Spleen (tissue), 13 donors: ENCODE measurements around the gene COX4I1. TPM values are rescaled to one million over a fixed set of nuclear protein-coding genes. Genes with fewer than 3 reads are reported as not detected.

Experiments
- DNase-seq: peaks from one replicate; pipeline ENCODE4 v3.0.0-alpha.2; 2020
- H3K27ac ChIP-seq, 8 donors: fragments of 200-600 bp; sonication (generic) in 7 of 8; 1 replicate in 4 of 8; 2 replicates in 4 of 8; pipeline versions ENCODE4 v1.5.0 to v1.8.0; 2016 to 2021; ENCODE audit warnings: inconsistent platforms in 4 of 8, mild to moderate bottlenecking in 4 of 8, moderate library complexity in 1 of 8
- H3K27me3 ChIP-seq, 7 donors: fragments of 200-600 bp; sonication (generic) in 6 of 7; replicated peaks in 1 of 7; 1 replicate in 4 of 7; 2 replicates in 3 of 7; pipeline versions ENCODE4 v1.5.0 to v1.8.0; 2016 to 2021; ENCODE audit warnings: inconsistent platforms in 3 of 7, mild to moderate bottlenecking in 1 of 7
- H3K36me3 ChIP-seq, 6 donors: fragments of 200-600 bp; sonication (generic) in 5 of 6; 1 replicate in 4 of 6; 2 replicates in 2 of 6; pipeline versions ENCODE4 v1.5.0 to v1.8.0; 2016 to 2021; ENCODE audit warnings: inconsistent platforms in 2 of 6
- H3K4me1 ChIP-seq, 6 donors: fragments of 200-600 bp; sonication (generic) in 5 of 6; 1 replicate in 3 of 6; 2 replicates in 3 of 6; pipeline versions ENCODE4 v1.5.0 to v1.8.0; 2016 to 2021; ENCODE audit warnings: inconsistent platforms in 3 of 6
- H3K4me3 ChIP-seq, 8 donors: fragments of 200-600 bp; sonication (generic) in 7 of 8; 1 replicate in 4 of 8; 2 replicates in 4 of 8; pipeline versions ENCODE4 v1.5.0 to v1.8.0; 2016 to 2021; ENCODE audit warnings: inconsistent platforms in 4 of 8, mild to moderate bottlenecking in 4 of 8, moderate library complexity in 2 of 8
- H3K9me3 ChIP-seq, 8 donors: fragments of 200-600 bp; sonication (generic) in 7 of 8; 1 replicate in 4 of 8; 2 replicates in 4 of 8; pipeline versions ENCODE4 v1.5.0 to v1.8.0; 2016 to 2021; ENCODE audit warnings: inconsistent platforms in 4 of 8
- POLR2A ChIP-seq, 3 donors: fragments of 450-650 bp; IDR thresholded peaks; one replicate each; pipeline ENCODE4 v1.5.1; 2017; ENCODE audit warnings: antibody characterized with exemption in 3 of 3, mild to moderate bottlenecking in 1 of 3
- POLR2AphosphoS5 ChIP-seq, 3 donors: sonication (generic); formaldehyde crosslinking; IDR thresholded peaks; one replicate each; pipeline ENCODE4 v1.5.1; 2017; ENCODE audit warnings: antibody characterized with exemption in 3 of 3
- WGBS, 5 donors: extraction: QIAGEN DNeasy Blood & Tissue Kit in 3 of 5; methylation state at CpG; one replicate each; pipeline versions ENCODE4 v1.1.5 to v1.1.7; 2013 to 2018; 5-methylcytosine and 5-hydroxymethylcytosine counted together
- intact Hi-C: fragments of 100-400 bp; cut with DNase I; formaldehyde crosslinking; loops from one replicate; pipeline ENCODE4 v1.15.0; 2023; ENCODE audit warnings: low total_unique reads
- long read RNA-seq, 2 donors: transcript quantifications; one replicate each; lab custom pipeline, GENCODE V29; 2026
- polyA plus RNA-seq, 3 donors: library from polyadenylated mRNA; stranded (reverse); fragments of 200-250 nt; gene quantifications; one replicate each; pipeline ENCODE4 v1.2.1, GENCODE V29; 2013
- total RNA-seq, 7 donors: library from RNA; depleted of rRNA in 3 of 7; stranded (reverse); fragments of >200 nt in 3 of 7; fragmentation: NEBNext Ultra II Directional in 4 of 7; extraction: Animal tissue kit (Norgen Biotek cat#: 25700) in 4 of 7; gene quantifications; one replicate each; pipeline versions ENCODE4 v1.1.0 to v1.2.1, GENCODE V29; 2016 to 2021
- TF ChIP-seq, protein P1 (sequence below), 11 experiments: fragments of 200-600 bp in 7 of 11; fragments of 450-650 bp in 4 of 11; sonication (generic) in 4 of 11; IDR thresholded peaks in 8 of 11; conservative IDR thresholded peaks in 3 of 11; 1 replicate in 7 of 11; 2 replicates in 4 of 11; pipeline versions ENCODE4 v1.4.0 to v1.8.0; 2016 to 2021; ENCODE audit warnings: antibody characterized with exemption in 11 of 11, inconsistent platforms in 4 of 11, mild to moderate bottlenecking in 1 of 11
- donor health status: healthy with polysubstance abuse.
- donor health status: DM: no; HTN: no; CAD: no; lungs with moderate emphysema.
- donor health status: DM: no; HTN: no; CAD: no.
- donor health status: Bipolar disorder and iron deficiency.
- donor health status: healthy.
- donor health status: DM: no; HTN: no; CAD: no.
- donor health status: DM: yes; HTN: yes; CAD: no.

The COX4I1 gene
- total RNA-seq, result 100 to 1,000 TPM; 348 to 464 (median 412) TPM
- 1,000 to 10,000 TPM in 2 of 3 donors, 100 to 1,000 TPM in 1; 904 to 1,132 (median 1,034) TPM for polyA plus RNA-seq
- long read RNA-seq, donor 1, transcript COX4I1-217 (1 exons, 3,946 nt), result minor isoform, 20 of 344 reads
- long read RNA-seq, donor 1, transcript COX4I1-201 (5 exons, 708 nt), result major isoform, 256 of 344 reads
- long read RNA-seq, donor 1, transcript COX4I1-215 (3 exons, 2,271 nt), result minor isoform, 5 of 344 reads
- long read RNA-seq, donor 1, partial matches to known transcripts, result 48 of 344 reads
- long read RNA-seq, donor 1, other reads (novel, unspliced or antisense), result 11 of 344 reads
- long read RNA-seq, donor 2, transcript COX4I1-201 (5 exons, 708 nt), result major isoform, 228 of 274 reads
- long read RNA-seq, donor 2, transcript COX4I1-217 (1 exons, 3,946 nt), result minor isoform, 7 of 274 reads
- long read RNA-seq, donor 2, partial matches to known transcripts, result 24 of 274 reads
- long read RNA-seq, donor 2, other reads (novel, unspliced or antisense), result 7 of 274 reads

DNA sequence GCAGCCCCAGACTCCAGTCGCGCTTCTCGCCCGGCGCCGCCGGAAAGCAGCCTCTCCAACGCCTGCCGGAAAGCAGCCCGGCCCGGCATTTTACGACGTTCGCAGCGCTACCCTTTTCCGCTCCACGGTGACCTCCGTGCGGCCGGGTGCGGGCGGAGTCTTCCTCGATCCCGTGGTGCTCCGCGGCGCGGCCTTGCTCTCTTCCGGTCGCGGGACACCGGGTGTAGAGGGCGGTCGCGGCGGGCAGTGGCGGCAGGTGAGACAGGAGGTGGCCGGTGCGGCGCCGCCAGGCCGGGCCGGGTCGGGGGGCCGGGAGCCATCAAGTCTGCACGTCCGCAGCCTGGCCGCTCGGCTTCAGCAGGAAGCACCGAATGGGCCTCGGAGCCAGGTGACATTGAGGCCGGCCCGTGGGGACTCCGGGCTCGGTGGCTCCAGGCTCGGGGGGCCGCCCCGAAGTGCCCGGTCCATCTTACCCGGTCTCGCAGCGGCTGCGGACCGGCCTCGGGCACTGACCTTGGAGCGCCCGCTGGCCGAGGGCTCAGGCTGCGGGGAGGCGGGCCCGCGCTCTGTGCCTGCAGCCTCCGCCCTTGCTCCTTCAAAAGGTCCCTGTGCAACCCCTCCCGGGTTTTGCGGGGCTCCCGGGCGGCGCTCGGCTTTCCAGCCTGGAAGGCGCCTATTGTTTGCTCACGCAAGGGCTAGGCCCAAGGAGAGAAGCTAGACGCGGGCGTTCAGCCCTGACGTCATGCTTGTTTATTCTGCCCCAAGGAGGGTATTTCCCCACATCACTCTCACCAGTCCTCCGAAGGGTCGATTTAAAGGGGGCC is at the start of gene COX4I1, which contains the start of gene EMC8:
Gene COX4I1, plus strand, starts transcription at position 199 of the 824 bp plus-strand sequence. CDS start 1,511 bp downstream, outside the sequence.
Gene EMC8, minus strand, starts transcription at position 48 of the 824 bp plus-strand sequence. CDS start 249 bp downstream, outside the sequence.
- peak; percentile 99 for DNase-seq
- 0% methylated on average over 3 to 87 of the region's 87 CpGs for WGBS, 5 donors
- peaks cover 24 to 85% (median 55%) of the 10 kb centered on the region in 6 donors for H3K4me1 ChIP-seq
- peak in 1 of 3 donors; percentile 40 for TF ChIP-seq POLR2A (IDR thresholded peaks at IDR 0.05)
- TF ChIP-seq, protein P1, sequence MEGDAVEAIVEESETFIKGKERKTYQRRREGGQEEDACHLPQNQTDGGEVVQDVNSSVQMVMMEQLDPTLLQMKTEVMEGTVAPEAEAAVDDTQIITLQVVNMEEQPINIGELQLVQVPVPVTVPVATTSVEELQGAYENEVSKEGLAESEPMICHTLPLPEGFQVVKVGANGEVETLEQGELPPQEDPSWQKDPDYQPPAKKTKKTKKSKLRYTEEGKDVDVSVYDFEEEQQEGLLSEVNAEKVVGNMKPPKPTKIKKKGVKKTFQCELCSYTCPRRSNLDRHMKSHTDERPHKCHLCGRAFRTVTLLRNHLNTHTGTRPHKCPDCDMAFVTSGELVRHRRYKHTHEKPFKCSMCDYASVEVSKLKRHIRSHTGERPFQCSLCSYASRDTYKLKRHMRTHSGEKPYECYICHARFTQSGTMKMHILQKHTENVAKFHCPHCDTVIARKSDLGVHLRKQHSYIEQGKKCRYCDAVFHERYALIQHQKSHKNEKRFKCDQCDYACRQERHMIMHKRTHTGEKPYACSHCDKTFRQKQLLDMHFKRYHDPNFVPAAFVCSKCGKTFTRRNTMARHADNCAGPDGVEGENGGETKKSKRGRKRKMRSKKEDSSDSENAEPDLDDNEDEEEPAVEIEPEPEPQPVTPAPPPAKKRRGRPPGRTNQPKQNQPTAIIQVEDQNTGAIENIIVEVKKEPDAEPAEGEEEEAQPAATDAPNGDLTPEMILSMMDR (IDR thresholded peaks at IDR 0.05 in 8 of 11, conservative IDR thresholded peaks at IDR 0.05 in 3 of 11), result peak in 4 of 11 experiments; percentile 2 to 43 (median 16)
- peak; percentile 94 to 98 (median 97) for TF ChIP-seq POLR2AphosphoS5 (IDR thresholded peaks at IDR 0.05)
- H3K27ac ChIP-seq, result peak within 1 kb of the TSS; percentile 83 to 94 (median 91)
- H3K36me3 ChIP-seq, result peaks cover 0 to 64% (median 45%) of the 10 kb centered on the region in 6 donors
- intact Hi-C loops, result no loop called here
- H3K9me3 ChIP-seq, result no peaks in the 10 kb centered on the region
- H3K4me3 ChIP-seq, result peak within 1 kb of the TSS; percentile 72 to 100 (median 96)
- no peaks in the 10 kb centered on the region for H3K27me3 ChIP-seq

DNA sequence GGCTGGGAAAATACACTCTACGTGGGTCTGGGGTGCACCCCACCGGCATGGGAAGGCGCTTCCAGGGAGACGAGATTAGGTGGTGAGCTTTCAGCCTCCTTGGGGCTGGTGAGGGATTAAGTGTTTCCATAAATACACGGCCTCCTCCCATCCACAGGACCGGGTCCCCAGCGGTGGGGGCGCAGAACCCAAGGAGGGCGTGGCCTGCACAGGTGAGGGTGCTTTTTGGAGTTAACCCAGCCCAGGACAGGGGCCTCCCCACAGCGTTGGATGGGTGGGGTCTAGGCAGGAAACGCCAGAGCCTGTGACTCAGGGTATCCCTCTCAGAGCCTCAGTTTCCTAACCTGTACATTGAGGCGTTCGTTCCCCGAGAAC is 49.7 kb upstream of the COX4I1 start:
- Histone ChIP-seq H3K27me3 (peaks cover 0 to 51% (median 15%) of the 10 kb centered on the region in 7 donors), H3K27ac (peak overlapping the region in 4 of 8 donors; percentile 70 to 87 (median 77)), H3K4me1 (peaks cover 28 to 90% (median 79%) of the 10 kb centered on the region in 6 donors), H3K9me3 (no peaks in the 10 kb centered on the region), H3K4me3 (peak overlapping the region; percentile 52 to 82 (median 69)), H3K36me3 (no peaks in the 10 kb centered on the region)
- no peak for DNase-seq
- intact Hi-C loops, result no loop called here
- TF ChIP-seq POLR2A (IDR thresholded peaks at IDR 0.05) (no peak), POLR2AphosphoS5 (IDR thresholded peaks at IDR 0.05) (no peak)
- TF ChIP-seq, protein P1 (IDR thresholded peaks at IDR 0.05 in 8 of 11, conservative IDR thresholded peaks at IDR 0.05 in 3 of 11), result no peak
- 29 to 38% (median 30%) methylated on average over 6 to 14 of the region's 14 CpGs for whole genome bisulfite sequencing, 5 donors

DNA sequence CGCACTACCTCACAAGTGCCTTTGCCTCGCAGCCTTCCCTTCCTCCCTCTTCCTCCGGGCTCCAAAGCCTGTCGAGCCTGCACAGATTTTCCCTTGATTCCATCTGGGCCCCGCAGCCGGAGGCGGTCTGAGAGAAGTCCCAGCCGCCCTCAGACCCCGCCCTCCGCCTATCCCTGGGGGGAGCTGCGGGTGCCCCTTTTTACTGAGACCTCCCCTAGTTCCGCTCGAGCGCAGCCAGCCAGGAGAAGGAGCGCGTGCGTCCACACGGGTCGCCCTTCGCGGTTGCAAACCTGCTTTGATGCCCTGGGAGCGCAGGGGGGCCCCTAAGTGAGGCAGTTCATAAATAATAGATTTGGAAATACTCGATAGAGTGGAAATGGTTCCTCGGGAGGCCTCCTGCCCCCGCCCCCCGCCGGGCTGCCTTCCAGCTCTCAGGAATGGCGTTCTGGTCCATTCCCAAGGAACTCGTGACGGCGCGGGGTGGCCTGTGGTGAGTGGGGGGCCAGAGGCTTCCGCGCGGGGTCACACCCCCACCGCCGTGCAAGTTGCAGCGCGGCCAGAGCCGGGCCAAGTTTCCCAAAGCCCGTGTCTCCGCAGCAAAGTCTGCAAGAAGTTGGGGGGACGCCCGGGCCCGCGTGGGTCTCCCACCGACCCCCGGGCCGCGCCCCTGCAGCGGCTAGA is 49.2 kb upstream of the COX4I1 start:
- intact Hi-C loops, result no loop called here
- peak; percentile 90 for DNase-seq
- Histone ChIP-seq H3K9me3 (no peaks in the 10 kb centered on the region), H3K27ac (peak overlapping the region in 7 of 8 donors; percentile 7 to 87 (median 70)), H3K4me3 (peak overlapping the region; percentile 52 to 82 (median 69)), H3K27me3 (peaks cover 0 to 51% (median 15%) of the 10 kb centered on the region in 7 donors), H3K4me1 (peaks cover 29 to 95% (median 84%) of the 10 kb centered on the region in 6 donors), H3K36me3 (no peaks in the 10 kb centered on the region)
- 0 to 2% (median 2%) methylated on average over 32 to 51 of the region's 51 CpGs for WGBS, 5 donors
- TF ChIP-seq POLR2AphosphoS5 (IDR thresholded peaks at IDR 0.05), result peak; percentile 46 to 74 (median 60)
- TF ChIP-seq POLR2A (IDR thresholded peaks at IDR 0.05), result no peak
- TF ChIP-seq, protein P1 (IDR thresholded peaks at IDR 0.05 in 8 of 11, conservative IDR thresholded peaks at IDR 0.05 in 3 of 11), result peak in 1 of 11 experiments; percentile 11
